Kidney epithelial cell (primary cell): ENCODE measurements around the gene SOWAHD. TPM values are rescaled to one million over a fixed set of nuclear protein-coding genes. Genes with fewer than 3 reads are reported as not detected.

ENCODE experiments used
- DNase-seq: peaks from one replicate; pipeline ENCODE4 v3.0.0-alpha.2; 2010; ENCODE audit warnings: low read depth
- H3K27me3 ChIP-seq: 2 replicates; pipeline ENCODE4 v1.6.0; 2011; ENCODE audit warnings: low read length; ENCODE audit not compliant: control insufficient read depth, insufficient read depth
- H3K36me3 ChIP-seq: 2 replicates; pipeline ENCODE4 v1.5.1; 2011; ENCODE audit warnings: low read length; ENCODE audit not compliant: control insufficient read depth, insufficient read depth
- H3K4me3 ChIP-seq: 2 replicates; pipeline ENCODE4 v1.5.1; 2011; ENCODE audit warnings: low read depth, mild to moderate bottlenecking, control low read depth, low read length
- total RNA-seq: library from RNA; depleted of rRNA; stranded (reverse); fragments of >200 nt; gene quantifications from 2 replicates; pipeline ENCODE4 v1.2.3, GENCODE V29; 2015
- TF ChIP-seq, protein P1 (sequence below): IDR thresholded peaks from 2 replicates; pipeline ENCODE4 v1.5.1; 2011; ENCODE audit warnings: mild to moderate bottlenecking, moderate library complexity, low read length, control low read depth, inconsistent platforms; ENCODE audit not compliant: insufficient read depth, poor library complexity, severe bottlenecking

The SOWAHD gene
- total RNA-seq, 1 donor from 2014 or later = not detected

DNA sequence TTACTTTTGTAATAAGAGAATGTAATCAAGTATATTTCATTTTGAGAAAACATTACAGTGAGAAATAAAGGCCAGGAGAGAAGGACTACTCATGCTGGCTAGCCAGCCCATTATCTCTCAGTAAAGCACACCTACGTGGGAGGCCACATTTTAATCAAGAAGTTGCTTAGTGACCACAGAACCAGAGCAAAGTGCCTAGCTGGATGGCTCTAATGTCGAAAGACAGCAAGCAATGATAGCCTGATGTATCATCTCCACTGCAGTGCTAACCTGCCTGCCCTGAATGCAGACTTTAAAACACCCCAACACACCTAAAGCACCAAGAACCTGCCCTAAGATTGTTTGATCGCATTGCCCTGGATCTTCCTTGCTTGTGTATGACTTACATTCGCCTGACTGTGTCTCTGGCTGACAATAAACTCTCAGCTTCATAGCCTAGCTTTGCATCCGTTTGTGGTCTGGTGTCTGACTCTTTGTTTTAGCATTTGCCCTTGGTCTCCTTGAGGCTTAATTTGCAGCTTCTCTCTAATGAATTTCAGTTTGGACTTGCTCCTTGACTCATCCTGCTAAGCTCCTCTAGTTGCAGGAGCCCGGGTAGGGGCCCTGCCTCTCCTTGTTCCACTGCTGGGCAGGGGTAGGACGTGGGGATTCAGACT, 31.4 kb upstream of the SOWAHD start:
- TF ChIP-seq, protein P1, sequence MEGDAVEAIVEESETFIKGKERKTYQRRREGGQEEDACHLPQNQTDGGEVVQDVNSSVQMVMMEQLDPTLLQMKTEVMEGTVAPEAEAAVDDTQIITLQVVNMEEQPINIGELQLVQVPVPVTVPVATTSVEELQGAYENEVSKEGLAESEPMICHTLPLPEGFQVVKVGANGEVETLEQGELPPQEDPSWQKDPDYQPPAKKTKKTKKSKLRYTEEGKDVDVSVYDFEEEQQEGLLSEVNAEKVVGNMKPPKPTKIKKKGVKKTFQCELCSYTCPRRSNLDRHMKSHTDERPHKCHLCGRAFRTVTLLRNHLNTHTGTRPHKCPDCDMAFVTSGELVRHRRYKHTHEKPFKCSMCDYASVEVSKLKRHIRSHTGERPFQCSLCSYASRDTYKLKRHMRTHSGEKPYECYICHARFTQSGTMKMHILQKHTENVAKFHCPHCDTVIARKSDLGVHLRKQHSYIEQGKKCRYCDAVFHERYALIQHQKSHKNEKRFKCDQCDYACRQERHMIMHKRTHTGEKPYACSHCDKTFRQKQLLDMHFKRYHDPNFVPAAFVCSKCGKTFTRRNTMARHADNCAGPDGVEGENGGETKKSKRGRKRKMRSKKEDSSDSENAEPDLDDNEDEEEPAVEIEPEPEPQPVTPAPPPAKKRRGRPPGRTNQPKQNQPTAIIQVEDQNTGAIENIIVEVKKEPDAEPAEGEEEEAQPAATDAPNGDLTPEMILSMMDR = no peak
- no peak for DNase-seq
- H3K27me3 ChIP-seq = no peaks in the 10 kb centered on the region
- H3K4me3 ChIP-seq = no peak overlapping the region
- H3K36me3 ChIP-seq = no peaks in the 10 kb centered on the region

DNA sequence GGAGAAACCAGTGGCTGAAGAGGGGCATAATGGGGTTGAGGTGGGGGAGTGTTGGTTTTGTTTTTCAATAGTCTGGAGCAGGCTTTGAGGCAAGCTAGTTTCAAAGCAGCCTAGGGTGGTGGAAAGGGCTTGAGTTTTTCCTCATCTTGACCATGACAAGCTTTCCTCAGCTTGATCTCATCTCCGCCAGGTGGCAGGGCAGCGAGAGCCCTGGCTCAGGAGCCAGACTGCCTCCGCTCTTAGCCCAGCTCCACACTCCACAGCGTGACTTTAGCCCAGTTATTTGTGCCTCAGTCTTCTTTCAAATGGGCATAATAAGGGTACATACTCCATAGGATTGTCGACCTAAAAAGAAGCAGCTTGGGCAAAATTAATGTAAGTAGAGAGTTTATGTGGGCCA, 29.9 kb upstream of the SOWAHD start:
- Histone ChIP-seq H3K4me3 (no peak overlapping the region), H3K27me3 (no peaks in the 10 kb centered on the region), H3K36me3 (no peaks in the 10 kb centered on the region)
- DNase-seq = no peak
- TF ChIP-seq, protein P1 = no peak

DNA sequence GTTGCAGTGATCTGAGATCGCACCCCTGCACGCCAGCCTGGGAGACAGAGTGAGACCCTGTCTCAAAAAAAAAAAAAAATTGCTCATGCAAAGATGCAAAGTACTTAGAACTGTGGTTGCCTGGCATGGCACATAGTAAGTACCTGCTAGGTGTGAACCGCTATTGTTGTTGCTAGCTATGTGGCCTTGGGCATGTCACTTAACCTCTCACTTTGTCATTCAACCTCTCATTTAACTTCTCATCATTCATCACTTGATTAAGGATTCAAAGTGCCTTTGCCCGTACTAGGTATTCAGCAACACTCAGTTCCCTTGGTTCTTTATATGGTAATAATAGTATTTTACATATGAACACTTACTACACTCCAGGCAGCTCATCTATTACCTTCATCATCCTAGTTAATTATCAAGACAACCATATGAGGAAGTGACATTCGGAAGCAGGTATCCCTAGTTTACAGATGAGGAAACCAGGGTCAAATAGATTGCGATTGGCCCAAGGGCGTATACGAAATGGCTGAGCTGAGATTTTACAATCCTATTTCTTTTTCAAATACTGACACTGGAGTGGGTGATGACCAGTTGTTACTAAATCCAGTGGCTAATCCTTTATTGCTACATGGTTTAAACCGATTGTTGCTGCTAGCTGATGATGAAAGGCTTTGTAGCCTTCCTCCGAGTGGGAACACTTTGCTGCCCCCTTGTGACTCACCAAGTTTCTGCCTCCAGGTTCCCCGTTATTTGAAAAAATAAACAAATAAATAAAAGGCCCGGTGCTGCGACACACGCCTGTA, 28.8 kb upstream of the SOWAHD start:
- H3K36me3 ChIP-seq = no peaks in the 10 kb centered on the region
- no peaks in the 10 kb centered on the region for H3K27me3 ChIP-seq
- no peak for DNase-seq
- TF ChIP-seq, protein P1 = peak; percentile 51
- no peak overlapping the region for H3K4me3 ChIP-seq

DNA sequence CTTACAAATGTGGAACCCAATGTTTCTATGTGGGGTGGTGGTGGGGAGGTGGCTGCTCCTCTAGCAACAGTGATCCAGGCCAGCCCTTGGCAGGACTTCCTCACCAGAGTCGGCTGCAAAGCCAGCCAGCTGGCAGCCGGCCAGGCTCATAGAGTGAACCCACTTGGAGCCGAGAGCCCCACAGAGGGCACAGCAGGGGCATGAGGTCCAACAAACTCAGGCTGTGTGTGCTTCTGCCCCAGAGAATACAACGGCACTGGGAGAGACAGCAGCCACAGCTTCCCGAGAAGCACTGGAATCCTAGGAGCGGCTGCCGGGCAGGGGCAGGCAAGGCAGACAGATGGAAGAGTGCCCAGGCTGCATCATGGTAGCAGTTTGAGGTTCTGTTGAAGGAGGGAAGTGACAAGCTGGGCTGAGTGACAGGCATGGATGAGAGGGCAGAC, 23.5 kb upstream of the SOWAHD start:
- no peak overlapping the region for H3K4me3 ChIP-seq
- no peak for DNase-seq
- no peaks in the 10 kb centered on the region for H3K27me3 ChIP-seq
- H3K36me3 ChIP-seq = no peaks in the 10 kb centered on the region
- TF ChIP-seq, protein P1 = no peak

DNA sequence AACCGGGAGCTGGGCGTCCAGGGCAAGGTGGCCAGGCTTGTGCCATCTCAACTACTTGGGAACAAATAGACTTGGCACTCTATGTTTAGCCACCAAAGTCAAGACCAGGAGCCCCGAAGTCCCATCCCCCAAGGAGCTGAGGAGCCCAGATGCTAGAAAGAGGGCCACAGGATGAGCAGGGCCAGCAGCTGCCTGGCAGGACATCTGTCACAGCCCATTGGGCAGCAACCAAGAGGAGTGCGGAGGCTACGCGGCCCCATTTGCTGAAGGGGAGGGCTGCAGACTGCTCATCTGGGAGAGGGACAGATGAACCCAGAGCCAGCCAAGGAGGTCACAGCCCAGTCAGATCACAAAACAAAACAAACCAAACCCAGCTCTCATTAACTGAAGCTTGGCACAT, 22.9 kb upstream of the SOWAHD start:
- DNase-seq = no peak
- TF ChIP-seq, protein P1 = no peak
- Histone ChIP-seq H3K27me3 (no peaks in the 10 kb centered on the region), H3K36me3 (no peaks in the 10 kb centered on the region), H3K4me3 (no peak overlapping the region)
